ENCODE data around the gene DPP9. TPM values are rescaled to one million over a fixed set of nuclear protein-coding genes. Genes with fewer than 3 reads are reported as not detected.

The DPP9 gene
- 26.0 and 29.8 TPM in 2 replicates for total RNA-seq

DNA sequence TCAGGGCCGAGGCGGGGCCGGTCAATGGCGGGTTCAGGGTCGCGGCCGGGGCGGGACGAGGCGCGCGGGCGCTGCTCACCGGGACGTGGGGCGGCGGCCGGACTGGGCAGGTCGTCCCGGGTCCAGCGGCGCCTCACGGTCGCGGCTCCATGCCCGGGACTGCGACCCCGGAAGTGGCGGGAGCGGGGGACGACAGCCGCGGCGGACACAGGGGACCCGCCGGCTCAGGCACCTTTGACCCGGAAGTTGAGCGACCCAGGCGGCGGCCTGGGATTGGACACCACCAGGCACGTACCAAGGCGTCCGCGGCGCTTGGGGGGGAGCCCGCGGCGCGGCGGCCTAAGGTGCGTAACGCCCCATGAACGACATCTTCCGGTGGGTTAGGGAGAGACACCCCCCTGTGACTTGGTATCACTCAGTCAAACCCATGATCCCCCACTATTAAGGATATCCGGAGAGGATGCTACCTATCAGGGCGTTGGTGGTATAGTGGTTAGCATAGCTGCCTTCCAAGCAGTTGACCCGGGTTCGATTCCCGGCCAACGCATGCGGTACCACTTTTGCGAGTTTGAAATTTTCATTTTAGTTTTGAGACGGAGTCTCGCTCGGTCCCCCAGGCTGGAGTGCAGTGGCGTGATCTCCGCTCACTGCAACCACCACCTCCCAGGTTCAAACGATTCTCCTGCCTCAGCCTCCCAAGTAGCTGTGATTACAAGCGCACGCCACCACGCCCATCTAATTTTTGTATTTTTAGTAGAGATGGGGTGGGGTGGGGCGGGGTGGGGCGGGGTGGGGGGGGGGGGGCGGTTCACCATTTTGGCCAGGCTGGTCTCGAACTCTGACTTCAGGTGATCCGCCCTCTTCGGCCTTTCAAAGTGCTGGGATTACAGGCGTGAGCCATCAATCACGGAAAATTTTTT, at the start of gene DPP9:
Gene DPP9, minus strand, starts transcription at position 248 of the 920 bp plus-strand sequence. CDS start 3,936 bp downstream, outside the sequence.

DNA sequence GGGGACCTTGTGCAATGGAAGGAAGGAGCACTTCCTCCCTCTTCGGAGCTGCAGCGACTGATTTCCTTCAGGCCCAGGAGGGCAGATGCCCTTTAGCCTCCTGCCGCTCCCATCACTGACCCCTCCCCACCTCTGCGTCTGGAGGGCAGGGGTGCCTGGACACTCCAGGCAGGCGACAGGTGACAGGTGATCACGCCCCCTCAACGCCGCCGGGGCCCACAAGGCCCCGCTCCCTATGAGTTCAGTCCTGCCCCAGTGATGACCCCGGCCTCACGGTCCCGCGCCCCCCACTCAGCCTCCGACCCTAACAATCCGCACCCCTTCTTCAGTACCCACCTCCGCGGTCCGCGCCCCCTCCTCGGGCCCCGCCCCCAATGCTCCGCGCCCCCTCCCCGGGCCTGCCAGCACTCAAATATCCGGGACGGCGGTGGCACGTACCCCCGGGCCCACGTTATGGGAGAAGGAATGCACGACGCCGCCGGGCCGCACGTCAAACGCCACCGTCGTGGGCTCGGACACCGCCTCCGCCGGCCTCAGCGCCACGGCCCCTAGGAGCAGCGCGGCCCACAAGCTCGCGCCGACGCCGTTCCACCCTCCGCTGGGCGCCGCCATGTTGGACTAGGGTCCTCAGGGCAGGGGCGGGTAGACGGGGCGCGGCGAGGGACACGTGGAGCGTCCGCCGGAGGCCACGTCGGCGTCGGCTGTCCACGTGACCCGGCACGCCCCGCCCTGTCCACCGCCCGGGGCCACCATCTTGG, 53.7 kb downstream of the DPP9 start, which contains the start of gene MYDGF:
Gene MYDGF, minus strand, starts transcription at position 620 of the 758 bp plus-strand sequence. Its CDS starts 8 bp downstream, at position 612.

DNA sequence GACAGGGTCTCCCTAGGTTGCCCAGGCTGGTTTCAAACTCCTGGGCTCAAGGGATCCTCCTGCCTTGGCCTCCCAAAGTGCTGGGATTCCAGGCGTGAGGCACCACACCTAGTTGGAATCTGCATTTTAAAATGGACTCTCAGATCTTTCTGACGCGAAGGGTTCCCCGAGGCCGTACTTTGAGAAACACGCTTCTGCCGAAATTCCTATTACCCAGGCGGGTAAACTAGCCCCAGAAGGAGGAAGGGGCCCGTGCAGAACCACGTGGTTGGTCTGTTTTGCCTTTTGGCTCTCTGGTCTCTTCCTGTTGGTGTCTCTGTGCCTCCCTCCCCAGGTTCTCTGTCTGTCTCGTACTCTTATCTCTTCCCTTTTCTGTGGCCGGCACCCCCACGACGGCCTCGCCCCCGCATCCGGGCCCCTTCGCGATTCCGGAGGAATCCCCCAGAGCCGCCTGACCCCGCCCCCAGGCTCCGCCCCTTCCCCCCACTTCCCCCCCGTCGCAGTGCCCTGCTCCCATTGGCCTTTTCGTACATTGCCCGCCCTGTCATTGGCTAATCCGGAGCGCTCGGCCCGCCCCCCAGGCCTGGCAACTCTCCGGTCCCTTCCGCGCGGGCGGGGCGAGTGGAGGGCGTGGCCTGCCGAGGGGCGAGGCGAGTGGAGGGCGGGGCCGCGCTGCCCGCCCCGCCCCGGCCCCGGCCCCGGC, 84.7 kb downstream of the DPP9 start, which contains the start of gene TNFAIP8L1:
Gene TNFAIP8L1, plus strand, starts transcription at position 689 of the 703 bp plus-strand sequence. CDS start 12,354 bp downstream, outside the sequence.

Other genes with a start within 250 kb of the DPP9 start
- gene PLIN4, start 205.4 kb downstream of the DPP9 start, total RNA-seq = under 0.01 TPM in 1 of 2 replicates, not detected in the other
- gene PLIN5, start 188.6 kb downstream of the DPP9 start, total RNA-seq = 1.4 TPM in 1 of 2 replicates, not detected in the other
- under 0.01 and 0.30 TPM in 2 replicates for gene LRG1, start 183.8 kb downstream of the DPP9 start, total RNA-seq
- 70.5 and 71.8 TPM in 2 replicates for gene SEMA6B, start 164.2 kb downstream of the DPP9 start, total RNA-seq
- gene TNFAIP8L1, start 84.3 kb downstream of the DPP9 start, total RNA-seq = 17.2 and 26.9 TPM in 2 replicates
- 196 and 312 TPM in 2 replicates for gene MYDGF, start 53.5 kb downstream of the DPP9 start, total RNA-seq
- gene FEM1A, start 67.9 kb upstream of the DPP9 start, total RNA-seq = 18.1 and 18.2 TPM in 2 replicates
- 3.0 and 3.9 TPM in 2 replicates for gene TICAM1, start 107.9 kb upstream of the DPP9 start, total RNA-seq
- gene PLIN3, start 143.8 kb upstream of the DPP9 start, total RNA-seq = 86.6 and 192 TPM in 2 replicates
- not detected in 2 replicates for gene ARRDC5, start 179.1 kb upstream of the DPP9 start, total RNA-seq
- gene UHRF1, start 185.7 kb upstream of the DPP9 start, total RNA-seq = 42.6 and 71.7 TPM in 2 replicates
- gene KDM4B, start 245.3 kb upstream of the DPP9 start, total RNA-seq = 7.6 and 10.1 TPM in 2 replicates